Smooth muscle cell (in vitro differentiated cells): Measurements from ENCODE around the gene DBH. TPM values are rescaled to one million over a fixed set of nuclear protein-coding genes. Genes with fewer than 3 reads are reported as not detected.

Experiments used
- DNase-seq: peaks from one replicate; lab custom pipeline; 2025; ENCODE audit not compliant: unreplicated experiment; lab: John Stamatoyannopoulos, UW
- H2AFZ ChIP-seq: fragments of 200-600 bp; sonication (generic); 2 replicates; pipeline ENCODE4 v1.6.0; 2016; ENCODE audit warnings: antibody characterized with exemption, low read depth, mild to moderate bottlenecking
- H3F3A ChIP-seq: fragments of 200-600 bp; sonication (generic); 2 replicates; pipeline ENCODE4 v1.6.0; 2017; ENCODE audit warnings: antibody characterized with exemption, low read depth
- H3K27ac ChIP-seq: fragments of 200-600 bp; sonication (generic); 2 replicates; pipeline ENCODE4 v1.5.1; 2016; ENCODE audit warnings: low read depth, mild to moderate bottlenecking
- H3K27me3 ChIP-seq: fragments of 200-600 bp; sonication (generic); 2 replicates; pipeline ENCODE4 v1.6.1; 2016; ENCODE audit warnings: low read depth, mild to moderate bottlenecking
- H3K36me3 ChIP-seq: fragments of 200-600 bp; sonication (generic); 2 replicates; pipeline ENCODE4 v1.5.1; 2016; ENCODE audit warnings: low read depth
- H3K4me1 ChIP-seq: fragments of 200-600 bp; sonication (generic); 2 replicates; pipeline ENCODE4 v1.5.1; 2016; ENCODE audit warnings: low read depth
- H3K4me2 ChIP-seq: fragments of 200-600 bp; sonication (generic); 2 replicates; pipeline ENCODE4 v1.6.0; 2016; ENCODE audit warnings: mild to moderate bottlenecking
- H3K4me3 ChIP-seq: fragments of 200-600 bp; sonication (generic); 2 replicates; pipeline ENCODE4 v1.5.1; 2016; ENCODE audit warnings: mild to moderate bottlenecking
- H3K79me2 ChIP-seq: fragments of 200-600 bp; sonication (generic); 2 replicates; pipeline ENCODE4 v1.6.0; 2016; ENCODE audit warnings: low read depth, mild to moderate bottlenecking
- H3K9ac ChIP-seq: fragments of 200-600 bp; sonication (generic); 2 replicates; pipeline ENCODE4 v1.6.0; 2016; ENCODE audit warnings: low read depth
- H3K9me3 ChIP-seq: fragments of 200-600 bp; sonication (generic); replicated peaks from 2 replicates; pipeline ENCODE4 v1.5.1; 2016; ENCODE audit warnings: low read depth
- H4K20me1 ChIP-seq: fragments of 200-600 bp; sonication (generic); 2 replicates; pipeline ENCODE4 v1.6.0; 2016; ENCODE audit warnings: low read depth
- CTCF ChIP-seq: fragments of 200-600 bp; sonication (generic); IDR thresholded peaks from 2 replicates; pipeline ENCODE4 v1.5.1; 2017; ENCODE audit warnings: borderline replicate concordance, mild to moderate bottlenecking, antibody characterized with exemption; ENCODE audit not compliant: insufficient read depth, poor library complexity, severe bottlenecking
- WGBS: methylation state at CpG from one replicate; pipeline ENCODE4 v1.1.7; 2016; ENCODE audit warnings: low lambda C conversion rate; 5-methylcytosine and 5-hydroxymethylcytosine counted together
- polyA plus RNA-seq: library from polyadenylated mRNA; unstranded; fragments of >200 nt; fragmentation: Nextera tagmentation; extraction: Ambion mirVana; gene quantifications from 2 replicates; pipeline ENCODE4 v1.2.1, GENCODE V29; 2016
- total RNA-seq: library from RNA; depleted of rRNA; stranded (reverse); fragments of >200 nt; gene quantifications from 2 replicates; pipeline ENCODE4 v1.2.3, GENCODE V29; 2014

Gene DBH
- total and polyA plus RNA-seq, 2 experiments from 2014 or later = 0.22 TPM; not detected in 1

GRCh38 chr9:133605856-133606707 lies 30.1 kb upstream of the DBH start:
- Histone ChIP-seq H4K20me1 (no peaks in the 10 kb centered on the region), H3K4me3 (no peak overlapping the region), H3K27ac (no peak overlapping the region), H3K79me2 (no peaks in the 10 kb centered on the region), H3F3A (no peaks in the 10 kb centered on the region), H3K9ac (no peak overlapping the region), H3K36me3 (no peaks in the 10 kb centered on the region), H3K27me3 (peaks cover 9% of the 10 kb centered on the region), H3K4me2 (no peak overlapping the region), H3K9me3 (no peaks in the 10 kb centered on the region), H3K4me1 (no peaks in the 10 kb centered on the region), H2AFZ (no peak overlapping the region)
- no peak for DNase-seq
- 84% methylated on average over 16 of the region's 16 CpGs for WGBS
- no peak for TF ChIP-seq CTCF

- Histone ChIP-seq H3K9me3 (no peaks in the 10 kb centered on the region), H3K9ac (no peak overlapping the region), H3F3A (no peaks in the 10 kb centered on the region), H3K27me3 (peaks cover 15% of the 10 kb centered on the region), H3K36me3 (no peaks in the 10 kb centered on the region), H3K4me2 (no peak overlapping the region), H3K79me2 (no peaks in the 10 kb centered on the region), H3K4me1 (no peaks in the 10 kb centered on the region), H3K27ac (no peak overlapping the region), H2AFZ (no peak overlapping the region), H3K4me3 (no peak overlapping the region), H4K20me1 (no peaks in the 10 kb centered on the region)
- no peak for TF ChIP-seq CTCF
- WGBS = 86% methylated on average over 8 of the region's 8 CpGs
- DNase-seq = no peak
These were observed 29.5 kb upstream of the DBH start for GRCh38 chr9:133606708-133607025.

GRCh38 chr9:133607381-133607780 lies 28.8 kb upstream of the DBH start:
- Histone ChIP-seq H2AFZ (no peak overlapping the region), H3F3A (no peaks in the 10 kb centered on the region), H3K4me1 (no peaks in the 10 kb centered on the region), H3K9ac (no peak overlapping the region), H3K27ac (no peak overlapping the region), H4K20me1 (no peaks in the 10 kb centered on the region), H3K27me3 (peaks cover 19% of the 10 kb centered on the region), H3K9me3 (no peaks in the 10 kb centered on the region), H3K4me3 (no peak overlapping the region), H3K4me2 (no peak overlapping the region), H3K36me3 (no peaks in the 10 kb centered on the region), H3K79me2 (no peaks in the 10 kb centered on the region)
- WGBS = 78% methylated on average over 7 of the region's 7 CpGs
- no peak for DNase-seq
- TF ChIP-seq CTCF = no peak

GRCh38 chr9:133607976-133608375 lies 28.2 kb upstream of the DBH start:
- H3K27me3 ChIP-seq = peaks cover 19% of the 10 kb centered on the region

More at GRCh38 chr9:133607976-133608375, 28.2 kb upstream of the DBH start:
- no peak for DNase-seq
- Histone ChIP-seq H3K27ac (no peak overlapping the region), H3K4me1 (no peaks in the 10 kb centered on the region), H4K20me1 (no peaks in the 10 kb centered on the region), H3K36me3 (no peaks in the 10 kb centered on the region), H3K9ac (no peak overlapping the region), H3K79me2 (no peaks in the 10 kb centered on the region), H2AFZ (no peak overlapping the region), H3K4me3 (no peak overlapping the region), H3F3A (no peaks in the 10 kb centered on the region), H3K4me2 (no peak overlapping the region), H3K9me3 (no peaks in the 10 kb centered on the region)
- 91% methylated on average over 8 of the region's 8 CpGs for WGBS
- TF ChIP-seq CTCF = no peak
